Mesenteric fat pad (tissue), 1 donor: ENCODE measurements around the gene CDA. TPM values are rescaled to one million over a fixed set of nuclear protein-coding genes. Genes with fewer than 3 reads are reported as not detected.

Experiments used
- DNase-seq: peaks from one replicate; pipeline ENCODE4 v3.0.0-alpha.2; 2020; ENCODE audit warnings: low spot score
- total RNA-seq: library from RNA; stranded (reverse); fragmentation: NEBNext Ultra II Directional; extraction: Animal tissue kit (Norgen Biotek cat#: 25700); gene quantifications from one replicate; pipeline ENCODE4 v1.2.1, GENCODE V29; 2021
- donor health status: DM: yes; HTN: yes; CAD: no.

CDA gene
- total RNA-seq, 1 donor from 2014 or later, result 6.4 TPM

- DNase-seq, result no peak
Observed at GRCh38 chr1:20648438-20648837, 59.5 kb downstream of the CDA start.

- DNase-seq, result no peak
Observed at GRCh38 chr1:20648946-20649345, 60.0 kb downstream of the CDA start.

GRCh38 chr1:20652300-20652699, 63.4 kb downstream of the CDA start:
- DNase-seq, result no peak

- DNase-seq, result no peak
Observed at GRCh38 chr1:20654104-20654690, 65.3 kb downstream of the CDA start.

GRCh38 chr1:20657024-20657423, 68.1 kb downstream of the CDA start:
- DNase-seq, result no peak

GRCh38 chr1:20658166-20658915, 69.4 kb downstream of the CDA start:
- DNase-seq, result no peak

GRCh38 chr1:20660363-20660762, 71.5 kb downstream of the CDA start:
- no peak for DNase-seq

- DNase-seq, result no peak
Observed at GRCh38 chr1:20660847-20661206, 71.9 kb downstream of the CDA start.

GRCh38 chr1:20661207-20662109, 72.6 kb downstream of the CDA start, which contains the start of gene DDOST:
Gene DDOST (minus strand): TSS chr1:20661369. CDS start chr1:20661350, 19 bp downstream.
- peak; percentile 98 for DNase-seq

GRCh38 chr1:20662110-20662475, 73.2 kb downstream of the CDA start:
- DNase-seq, result no peak

- DNase-seq, result no peak
Observed at GRCh38 chr1:20663365-20663764, 74.5 kb downstream of the CDA start.

GRCh38 chr1:20663969-20664715, 75.2 kb downstream of the CDA start:
- no peak for DNase-seq

- DNase-seq, result no peak
Observed at GRCh38 chr1:20665726-20666125, 76.8 kb downstream of the CDA start.

- no peak for DNase-seq
Observed at GRCh38 chr1:20666146-20666545, 77.2 kb downstream of the CDA start.

GRCh38 chr1:20666804-20667203, 77.9 kb downstream of the CDA start:
- DNase-seq, result no peak

Other genes with a start within 250 kb of the CDA start
- 13.6 TPM for gene CAMK2N1, start 102.9 kb upstream of the CDA start, total RNA-seq
- 26.8 TPM for gene MUL1, start 80.9 kb upstream of the CDA start, total RNA-seq
- gene FAM43B, start 36.5 kb upstream of the CDA start, total RNA-seq, result 0.87 TPM
- 87.6 TPM for gene PINK1, start 44.4 kb downstream of the CDA start, total RNA-seq
- 133 TPM for gene DDOST, start 72.3 kb downstream of the CDA start, total RNA-seq
- 4.6 TPM for gene KIF17, start 128.9 kb downstream of the CDA start, total RNA-seq
- 0.22 TPM for gene SH2D5, start 143.6 kb downstream of the CDA start, total RNA-seq
- gene HP1BP3, start 198.2 kb downstream of the CDA start, total RNA-seq, result 149 TPM